KOPT-K1 (cell line): Measurements from ENCODE around the gene D2HGDH.
"Not testable (repeated sequence)": the region's sequence is repeated elsewhere in the genome, so short reads cannot be mapped to it uniquely, and the experiment has no call there.

Source experiments
- H3K27ac ChIP-seq: fragments of 200-600 bp; sonication (generic); 2 replicates; pipeline ENCODE4 v1.5.1; 2016; ENCODE audit warnings: antibody characterized with exemption, mild to moderate bottlenecking, low read depth, low read length; ENCODE audit not compliant: poor library complexity, severe bottlenecking
- H3K36me3 ChIP-seq: fragments of 200-600 bp; sonication (generic); 2 replicates; pipeline ENCODE4 v1.5.1; 2017; ENCODE audit warnings: antibody characterized with exemption, mild to moderate bottlenecking, low read length, moderate library complexity; ENCODE audit not compliant: insufficient read depth
- H3K9me3 ChIP-seq: fragments of 200-600 bp; sonication (generic); 2 replicates; pipeline ENCODE4 v1.5.1; 2017; ENCODE audit warnings: antibody characterized with exemption, low read length, mild to moderate bottlenecking; ENCODE audit not compliant: insufficient read depth, poor library complexity, severe bottlenecking

D2HGDH gene

GRCh38 chr2:241736111-241736510, 1.7 kb downstream of the D2HGDH start:
- Histone ChIP-seq H3K9me3 (no peaks in the 10 kb centered on the region), H3K36me3 (peaks cover 11% of the 10 kb centered on the region; the same call in 1 of the 2 replicates), H3K27ac (no peak overlapping the region)

- no peak overlapping the region for H3K27ac ChIP-seq
- H3K9me3 ChIP-seq = no peaks in the 10 kb centered on the region
- peaks cover 23% of the 10 kb centered on the region; the same call in 1 of the 2 replicates for H3K36me3 ChIP-seq
Measured at GRCh38 chr2:241738040-241738686, 3.7 kb downstream of the D2HGDH start.

- Histone ChIP-seq H3K9me3 (no peaks in the 10 kb centered on the region), H3K36me3 (peaks cover 33% of the 10 kb centered on the region), H3K27ac (no peak overlapping the region)
Measured at GRCh38 chr2:241739177-241739576, 4.7 kb downstream of the D2HGDH start.

- no peaks in the 10 kb centered on the region for H3K9me3 ChIP-seq
- H3K36me3 ChIP-seq = peaks cover 38% of the 10 kb centered on the region
- no peak overlapping the region for H3K27ac ChIP-seq
Measured at GRCh38 chr2:241739651-241740050, 5.2 kb downstream of the D2HGDH start.

- peaks cover 51% of the 10 kb centered on the region for H3K36me3 ChIP-seq
- H3K9me3 ChIP-seq = no peaks in the 10 kb centered on the region
- H3K27ac ChIP-seq = no peak overlapping the region
Measured at GRCh38 chr2:241741016-241741415, 6.6 kb downstream of the D2HGDH start.

- no peaks in the 10 kb centered on the region for H3K9me3 ChIP-seq
- H3K27ac ChIP-seq = no peak overlapping the region
- peaks cover 64% of the 10 kb centered on the region for H3K36me3 ChIP-seq
Measured at GRCh38 chr2:241742320-241742939, 8.0 kb downstream of the D2HGDH start.

- not testable (repeated sequence) for H3K9me3 ChIP-seq, H3K27ac ChIP-seq
- H3K36me3 ChIP-seq = peaks cover 67% of the 10 kb centered on the region
Measured at GRCh38 chr2:241743008-241743407, 8.6 kb downstream of the D2HGDH start.

GRCh38 chr2:241743620-241744019, 9.2 kb downstream of the D2HGDH start:
- H3K27ac ChIP-seq = no peak overlapping the region
- peaks cover 67% of the 10 kb centered on the region for H3K36me3 ChIP-seq
- H3K9me3 ChIP-seq = no peaks in the 10 kb centered on the region

- Histone ChIP-seq H3K36me3 (peaks cover 70% of the 10 kb centered on the region), H3K9me3 (no peaks in the 10 kb centered on the region), H3K27ac (no peak overlapping the region)
Measured at GRCh38 chr2:241744028-241744754, 9.8 kb downstream of the D2HGDH start.

- H3K27ac ChIP-seq = no peak overlapping the region
- H3K36me3 ChIP-seq = peaks cover 80% of the 10 kb centered on the region
- no peaks in the 10 kb centered on the region for H3K9me3 ChIP-seq
Measured at GRCh38 chr2:241745276-241745675, 10.8 kb downstream of the D2HGDH start.

GRCh38 chr2:241746084-241746483, 11.7 kb downstream of the D2HGDH start:
- no peak overlapping the region for H3K27ac ChIP-seq
- peaks cover 88% of the 10 kb centered on the region for H3K36me3 ChIP-seq
- H3K9me3 ChIP-seq = no peaks in the 10 kb centered on the region

- Histone ChIP-seq H3K36me3 (peaks cover 98% of the 10 kb centered on the region), H3K9me3 (no peaks in the 10 kb centered on the region)
Measured at GRCh38 chr2:241748468-241749256, 14.2 kb downstream of the D2HGDH start.

GRCh38 chr2:241750076-241750840, 15.8 kb downstream of the D2HGDH start:
- H3K36me3 ChIP-seq = peaks cover 98% of the 10 kb centered on the region

More at GRCh38 chr2:241748468-241749256, 14.2 kb downstream of the D2HGDH start:
- H3K27ac ChIP-seq = no peak overlapping the region

GRCh38 chr2:241751152-241751551, 16.7 kb downstream of the D2HGDH start:
- H3K27ac ChIP-seq = no peak overlapping the region
- peaks cover 98% of the 10 kb centered on the region for H3K36me3 ChIP-seq
- H3K9me3 ChIP-seq = no peaks in the 10 kb centered on the region

More at GRCh38 chr2:241750076-241750840, 15.8 kb downstream of the D2HGDH start:
- H3K27ac ChIP-seq = no peak overlapping the region
- H3K9me3 ChIP-seq = no peaks in the 10 kb centered on the region
